Left ventricle myocardium inferior (tissue), 1 donor: ENCODE results near the gene ANKLE2. TPM values are rescaled to one million over a fixed set of nuclear protein-coding genes. Genes with fewer than 3 reads are reported as not detected.
A peak's percentile ranks its signal among the peaks of the same experiment; 100 is the strongest.
"Not testable (repeated sequence)": the region's sequence is repeated elsewhere in the genome, so short reads cannot be mapped to it uniquely, and the experiment has no call there.

Source experiments
- DNase-seq: peaks from one replicate; pipeline ENCODE4 v3.0.0-alpha.2; 2020
- H3K27ac ChIP-seq: fragments of 200-600 bp; replicated peaks from 2 replicates; pipeline ENCODE4 v1.8.0; 2021
- H3K27me3 ChIP-seq: fragments of 200-600 bp; 2 replicates; pipeline ENCODE4 v1.8.0; 2021; ENCODE audit warnings: low read depth
- H3K36me3 ChIP-seq: fragments of 200-600 bp; 2 replicates; pipeline ENCODE4 v1.8.0; 2021
- H3K4me1 ChIP-seq: fragments of 200-600 bp; 2 replicates; pipeline ENCODE4 v1.8.0; 2021
- H3K4me3 ChIP-seq: fragments of 200-600 bp; 2 replicates; pipeline ENCODE4 v1.8.0; 2021; ENCODE audit warnings: mild to moderate bottlenecking, moderate library complexity
- H3K9me3 ChIP-seq: fragments of 200-600 bp; replicated peaks from 2 replicates; pipeline ENCODE4 v1.8.0; 2021
- CTCF ChIP-seq: fragments of 200-600 bp; IDR thresholded peaks from 2 replicates; pipeline ENCODE4 v1.8.0; 2021; ENCODE audit warnings: antibody characterized with exemption, mild to moderate bottlenecking, borderline replicate concordance
- intact Hi-C: fragments of 100-400 bp; cut with micrococcal nuclease; formaldehyde crosslinking; loops from one replicate; pipeline ENCODE4 v1.11.0; 2022
- total RNA-seq: library from RNA; stranded (reverse); fragmentation: NEBNext Ultra II Directional; extraction: Animal tissue kit (Norgen Biotek cat#: 25700); gene quantifications from one replicate; pipeline ENCODE4 v1.2.1, GENCODE V29; 2021
- donor health status: DM: no; HTN: yes; CAD: no; lungs with severe emphysema.

ANKLE2 gene
- total RNA-seq, 1 donor from 2014 or later: 21.2 TPM

GRCh38 chr12:132776816-132777568 lies 15.4 kb upstream of the ANKLE2 start:
- DNase-seq: peak; percentile 83
- Histone ChIP-seq H3K4me1 (peaks cover 20% of the 10 kb centered on the region), H3K27me3 (no peaks in the 10 kb centered on the region), H3K4me3 (peak overlapping the region; percentile 8), H3K27ac (peak overlapping the region; percentile 60), H3K9me3 (no peaks in the 10 kb centered on the region), H3K36me3 (peaks cover 96% of the 10 kb centered on the region)
- TF ChIP-seq CTCF: no peak
- intact Hi-C loops: no loop called here

GRCh38 chr12:132776230-132776625 lies 14.6 kb upstream of the ANKLE2 start:
- H3K36me3 ChIP-seq: peaks cover 96% of the 10 kb centered on the region
- intact Hi-C loops, DNase-seq, H3K9me3 ChIP-seq, H3K4me3 ChIP-seq, H3K27me3 ChIP-seq: not testable (repeated sequence)
- peak overlapping the region; percentile 60 for H3K27ac ChIP-seq
- peaks cover 20% of the 10 kb centered on the region for H3K4me1 ChIP-seq

GRCh38 chr12:132775502-132776229 lies 14.0 kb upstream of the ANKLE2 start:
- Histone ChIP-seq H3K4me1 (peaks cover 20% of the 10 kb centered on the region), H3K4me3 (no peak overlapping the region), H3K9me3 (no peaks in the 10 kb centered on the region), H3K27me3 (no peaks in the 10 kb centered on the region), H3K27ac (no peak overlapping the region), H3K36me3 (peaks cover 93% of the 10 kb centered on the region)
- DNase-seq: no peak
- no peak for TF ChIP-seq CTCF
- intact Hi-C loops: no loop called here

GRCh38 chr12:132774646-132775275 lies 13.1 kb upstream of the ANKLE2 start:
- no peak for TF ChIP-seq CTCF
- no peaks in the 10 kb centered on the region for H3K9me3 ChIP-seq
- H3K4me1 ChIP-seq: peaks cover 23% of the 10 kb centered on the region
- peaks cover 84% of the 10 kb centered on the region for H3K36me3 ChIP-seq
- H3K4me3 ChIP-seq: no peak overlapping the region
- no peak for DNase-seq
- no peak overlapping the region for H3K27ac ChIP-seq
- H3K27me3 ChIP-seq: no peaks in the 10 kb centered on the region
- intact Hi-C loops: no loop called here

- no peak overlapping the region for H3K4me3 ChIP-seq
- H3K4me1 ChIP-seq: peaks cover 24% of the 10 kb centered on the region
- no peaks in the 10 kb centered on the region for H3K27me3 ChIP-seq
- no peak for TF ChIP-seq CTCF
- peaks cover 80% of the 10 kb centered on the region for H3K36me3 ChIP-seq
- intact Hi-C loops: no loop called here
- H3K9me3 ChIP-seq: no peaks in the 10 kb centered on the region
- H3K27ac ChIP-seq: no peak overlapping the region
- DNase-seq: no peak
These were observed 12.5 kb upstream of the ANKLE2 start for GRCh38 chr12:132774159-132774558.
